GM23248 (cell line): Measurements from ENCODE around the gene RPUSD2.

Source experiments
- EZH2 ChIP-seq: fragments of 200-600 bp; sonication (generic); IDR thresholded peaks from 2 replicates; pipeline ENCODE4 v1.6.1; 2018; ENCODE audit warnings: antibody characterized with exemption, mild to moderate bottlenecking; ENCODE audit not compliant: insufficient read depth, poor library complexity, severe bottlenecking
- EZH2phosphoT487 ChIP-seq: fragments of 200-600 bp; sonication (generic); IDR thresholded peaks from 2 replicates; pipeline ENCODE4 v1.6.1; 2018; ENCODE audit warnings: antibody characterized with exemption, moderate library complexity, mild to moderate bottlenecking, low read depth; ENCODE audit not compliant: insufficient read depth

- TF ChIP-seq EZH2phosphoT487 (no peak), EZH2 (no peak)
Measured at GRCh38 chr15:40565333-40566238, 3.5 kb upstream of the RPUSD2 start.
